ENCODE data around the gene NUP188. TPM values are rescaled to one million over a fixed set of nuclear protein-coding genes. Genes with fewer than 3 reads are reported as not detected.

Gene NUP188
- total RNA-seq, 1 experiment from 2014 or later = 98.9 TPM

DNA sequence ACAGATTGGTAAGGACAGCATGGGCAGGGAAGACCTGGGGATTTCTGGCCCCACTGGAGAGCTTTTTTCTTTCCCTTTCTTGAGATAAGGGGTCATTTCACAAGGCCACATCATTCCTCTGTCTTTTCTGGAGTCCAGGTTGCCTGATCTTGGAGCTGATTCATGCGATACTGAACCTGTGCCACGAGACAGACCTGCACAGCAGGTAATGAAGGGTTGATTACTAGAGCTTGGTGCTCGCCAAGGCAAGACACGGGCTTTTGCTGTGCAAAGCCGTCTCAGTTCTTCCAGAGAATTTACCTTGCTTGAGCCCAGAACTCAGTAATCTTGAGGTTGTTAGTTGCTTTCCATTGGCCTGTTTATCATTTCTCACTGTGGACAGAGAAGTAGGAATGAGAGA is 39.2 kb downstream of the NUP188 start:
- peaks cover 67% of the 10 kb centered on the region for H3K36me3 Mint-ChIP-seq
- DNase-seq (ENCODE audit: low spot score) (no peak), ATAC-seq (no peak)
- H3K9me3 Mint-ChIP-seq = no peaks in the 10 kb centered on the region
- H3K4me1 Mint-ChIP-seq = no peaks in the 10 kb centered on the region
- TF ChIP-seq GTF2I (CRISPR knock-in tag; conservative IDR thresholded peaks at IDR 0.05) (no peak), OVOL2 (CRISPR knock-in tag; IDR thresholded peaks at IDR 0.05; ENCODE audit: borderline replicate concordance) (no peak), ZNF671 (CRISPR knock-in tag; IDR thresholded peaks at IDR 0.05) (no peak), TEAD1 (CRISPR knock-in tag; IDR thresholded peaks at IDR 0.05) (no peak), CBFB (CRISPR knock-in tag; IDR thresholded peaks at IDR 0.05; ENCODE audit: low read depth) (no peak), ZNF423 (CRISPR knock-in tag; IDR thresholded peaks at IDR 0.05) (no peak), ZNF219 (CRISPR knock-in tag; IDR thresholded peaks at IDR 0.05; ENCODE audit: borderline replicate concordance) (no peak), SMAD3 (CRISPR knock-in tag; IDR thresholded peaks at IDR 0.05; ENCODE audit: borderline replicate concordance) (no peak), FOXK1 (CRISPR knock-in tag; IDR thresholded peaks at IDR 0.05) (no peak), ETV6 (CRISPR knock-in tag; IDR thresholded peaks at IDR 0.05) (no peak)
- TF ChIP-seq, protein P1, sequence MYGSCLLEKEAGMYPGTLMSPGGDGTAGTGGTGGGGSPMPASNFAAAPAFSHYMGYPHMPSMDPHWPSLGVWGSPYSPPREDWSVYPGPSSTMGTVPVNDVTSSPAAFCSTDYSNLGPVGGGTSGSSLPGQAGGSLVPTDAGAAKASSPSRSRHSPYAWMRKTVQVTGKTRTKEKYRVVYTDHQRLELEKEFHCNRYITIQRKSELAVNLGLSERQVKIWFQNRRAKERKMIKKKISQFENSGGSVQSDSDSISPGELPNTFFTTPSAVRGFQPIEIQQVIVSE (CRISPR knock-in tag; IDR thresholded peaks at IDR 0.05; ENCODE audit: borderline replicate concordance) = no peak
- TF ChIP-seq, protein P2, sequence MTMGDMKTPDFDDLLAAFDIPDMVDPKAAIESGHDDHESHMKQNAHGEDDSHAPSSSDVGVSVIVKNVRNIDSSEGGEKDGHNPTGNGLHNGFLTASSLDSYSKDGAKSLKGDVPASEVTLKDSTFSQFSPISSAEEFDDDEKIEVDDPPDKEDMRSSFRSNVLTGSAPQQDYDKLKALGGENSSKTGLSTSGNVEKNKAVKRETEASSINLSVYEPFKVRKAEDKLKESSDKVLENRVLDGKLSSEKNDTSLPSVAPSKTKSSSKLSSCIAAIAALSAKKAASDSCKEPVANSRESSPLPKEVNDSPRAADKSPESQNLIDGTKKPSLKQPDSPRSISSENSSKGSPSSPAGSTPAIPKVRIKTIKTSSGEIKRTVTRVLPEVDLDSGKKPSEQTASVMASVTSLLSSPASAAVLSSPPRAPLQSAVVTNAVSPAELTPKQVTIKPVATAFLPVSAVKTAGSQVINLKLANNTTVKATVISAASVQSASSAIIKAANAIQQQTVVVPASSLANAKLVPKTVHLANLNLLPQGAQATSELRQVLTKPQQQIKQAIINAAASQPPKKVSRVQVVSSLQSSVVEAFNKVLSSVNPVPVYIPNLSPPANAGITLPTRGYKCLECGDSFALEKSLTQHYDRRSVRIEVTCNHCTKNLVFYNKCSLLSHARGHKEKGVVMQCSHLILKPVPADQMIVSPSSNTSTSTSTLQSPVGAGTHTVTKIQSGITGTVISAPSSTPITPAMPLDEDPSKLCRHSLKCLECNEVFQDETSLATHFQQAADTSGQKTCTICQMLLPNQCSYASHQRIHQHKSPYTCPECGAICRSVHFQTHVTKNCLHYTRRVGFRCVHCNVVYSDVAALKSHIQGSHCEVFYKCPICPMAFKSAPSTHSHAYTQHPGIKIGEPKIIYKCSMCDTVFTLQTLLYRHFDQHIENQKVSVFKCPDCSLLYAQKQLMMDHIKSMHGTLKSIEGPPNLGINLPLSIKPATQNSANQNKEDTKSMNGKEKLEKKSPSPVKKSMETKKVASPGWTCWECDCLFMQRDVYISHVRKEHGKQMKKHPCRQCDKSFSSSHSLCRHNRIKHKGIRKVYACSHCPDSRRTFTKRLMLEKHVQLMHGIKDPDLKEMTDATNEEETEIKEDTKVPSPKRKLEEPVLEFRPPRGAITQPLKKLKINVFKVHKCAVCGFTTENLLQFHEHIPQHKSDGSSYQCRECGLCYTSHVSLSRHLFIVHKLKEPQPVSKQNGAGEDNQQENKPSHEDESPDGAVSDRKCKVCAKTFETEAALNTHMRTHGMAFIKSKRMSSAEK (CRISPR knock-in tag; IDR thresholded peaks at IDR 0.05; ENCODE audit: borderline replicate concordance) = no peak
- TF ChIP-seq, protein P3, sequence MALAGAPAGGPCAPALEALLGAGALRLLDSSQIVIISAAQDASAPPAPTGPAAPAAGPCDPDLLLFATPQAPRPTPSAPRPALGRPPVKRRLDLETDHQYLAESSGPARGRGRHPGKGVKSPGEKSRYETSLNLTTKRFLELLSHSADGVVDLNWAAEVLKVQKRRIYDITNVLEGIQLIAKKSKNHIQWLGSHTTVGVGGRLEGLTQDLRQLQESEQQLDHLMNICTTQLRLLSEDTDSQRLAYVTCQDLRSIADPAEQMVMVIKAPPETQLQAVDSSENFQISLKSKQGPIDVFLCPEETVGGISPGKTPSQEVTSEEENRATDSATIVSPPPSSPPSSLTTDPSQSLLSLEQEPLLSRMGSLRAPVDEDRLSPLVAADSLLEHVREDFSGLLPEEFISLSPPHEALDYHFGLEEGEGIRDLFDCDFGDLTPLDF (CRISPR knock-in tag; IDR thresholded peaks at IDR 0.05) = no peak
- TF ChIP-seq, protein P4, sequence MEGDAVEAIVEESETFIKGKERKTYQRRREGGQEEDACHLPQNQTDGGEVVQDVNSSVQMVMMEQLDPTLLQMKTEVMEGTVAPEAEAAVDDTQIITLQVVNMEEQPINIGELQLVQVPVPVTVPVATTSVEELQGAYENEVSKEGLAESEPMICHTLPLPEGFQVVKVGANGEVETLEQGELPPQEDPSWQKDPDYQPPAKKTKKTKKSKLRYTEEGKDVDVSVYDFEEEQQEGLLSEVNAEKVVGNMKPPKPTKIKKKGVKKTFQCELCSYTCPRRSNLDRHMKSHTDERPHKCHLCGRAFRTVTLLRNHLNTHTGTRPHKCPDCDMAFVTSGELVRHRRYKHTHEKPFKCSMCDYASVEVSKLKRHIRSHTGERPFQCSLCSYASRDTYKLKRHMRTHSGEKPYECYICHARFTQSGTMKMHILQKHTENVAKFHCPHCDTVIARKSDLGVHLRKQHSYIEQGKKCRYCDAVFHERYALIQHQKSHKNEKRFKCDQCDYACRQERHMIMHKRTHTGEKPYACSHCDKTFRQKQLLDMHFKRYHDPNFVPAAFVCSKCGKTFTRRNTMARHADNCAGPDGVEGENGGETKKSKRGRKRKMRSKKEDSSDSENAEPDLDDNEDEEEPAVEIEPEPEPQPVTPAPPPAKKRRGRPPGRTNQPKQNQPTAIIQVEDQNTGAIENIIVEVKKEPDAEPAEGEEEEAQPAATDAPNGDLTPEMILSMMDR (IDR thresholded peaks at IDR 0.05) = no peak
- TF ChIP-seq, protein P5, sequence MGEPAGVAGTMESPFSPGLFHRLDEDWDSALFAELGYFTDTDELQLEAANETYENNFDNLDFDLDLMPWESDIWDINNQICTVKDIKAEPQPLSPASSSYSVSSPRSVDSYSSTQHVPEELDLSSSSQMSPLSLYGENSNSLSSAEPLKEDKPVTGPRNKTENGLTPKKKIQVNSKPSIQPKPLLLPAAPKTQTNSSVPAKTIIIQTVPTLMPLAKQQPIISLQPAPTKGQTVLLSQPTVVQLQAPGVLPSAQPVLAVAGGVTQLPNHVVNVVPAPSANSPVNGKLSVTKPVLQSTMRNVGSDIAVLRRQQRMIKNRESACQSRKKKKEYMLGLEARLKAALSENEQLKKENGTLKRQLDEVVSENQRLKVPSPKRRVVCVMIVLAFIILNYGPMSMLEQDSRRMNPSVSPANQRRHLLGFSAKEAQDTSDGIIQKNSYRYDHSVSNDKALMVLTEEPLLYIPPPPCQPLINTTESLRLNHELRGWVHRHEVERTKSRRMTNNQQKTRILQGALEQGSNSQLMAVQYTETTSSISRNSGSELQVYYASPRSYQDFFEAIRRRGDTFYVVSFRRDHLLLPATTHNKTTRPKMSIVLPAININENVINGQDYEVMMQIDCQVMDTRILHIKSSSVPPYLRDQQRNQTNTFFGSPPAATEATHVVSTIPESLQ (CRISPR knock-in tag; IDR thresholded peaks at IDR 0.05) = no peak
- TF ChIP-seq, protein P6, sequence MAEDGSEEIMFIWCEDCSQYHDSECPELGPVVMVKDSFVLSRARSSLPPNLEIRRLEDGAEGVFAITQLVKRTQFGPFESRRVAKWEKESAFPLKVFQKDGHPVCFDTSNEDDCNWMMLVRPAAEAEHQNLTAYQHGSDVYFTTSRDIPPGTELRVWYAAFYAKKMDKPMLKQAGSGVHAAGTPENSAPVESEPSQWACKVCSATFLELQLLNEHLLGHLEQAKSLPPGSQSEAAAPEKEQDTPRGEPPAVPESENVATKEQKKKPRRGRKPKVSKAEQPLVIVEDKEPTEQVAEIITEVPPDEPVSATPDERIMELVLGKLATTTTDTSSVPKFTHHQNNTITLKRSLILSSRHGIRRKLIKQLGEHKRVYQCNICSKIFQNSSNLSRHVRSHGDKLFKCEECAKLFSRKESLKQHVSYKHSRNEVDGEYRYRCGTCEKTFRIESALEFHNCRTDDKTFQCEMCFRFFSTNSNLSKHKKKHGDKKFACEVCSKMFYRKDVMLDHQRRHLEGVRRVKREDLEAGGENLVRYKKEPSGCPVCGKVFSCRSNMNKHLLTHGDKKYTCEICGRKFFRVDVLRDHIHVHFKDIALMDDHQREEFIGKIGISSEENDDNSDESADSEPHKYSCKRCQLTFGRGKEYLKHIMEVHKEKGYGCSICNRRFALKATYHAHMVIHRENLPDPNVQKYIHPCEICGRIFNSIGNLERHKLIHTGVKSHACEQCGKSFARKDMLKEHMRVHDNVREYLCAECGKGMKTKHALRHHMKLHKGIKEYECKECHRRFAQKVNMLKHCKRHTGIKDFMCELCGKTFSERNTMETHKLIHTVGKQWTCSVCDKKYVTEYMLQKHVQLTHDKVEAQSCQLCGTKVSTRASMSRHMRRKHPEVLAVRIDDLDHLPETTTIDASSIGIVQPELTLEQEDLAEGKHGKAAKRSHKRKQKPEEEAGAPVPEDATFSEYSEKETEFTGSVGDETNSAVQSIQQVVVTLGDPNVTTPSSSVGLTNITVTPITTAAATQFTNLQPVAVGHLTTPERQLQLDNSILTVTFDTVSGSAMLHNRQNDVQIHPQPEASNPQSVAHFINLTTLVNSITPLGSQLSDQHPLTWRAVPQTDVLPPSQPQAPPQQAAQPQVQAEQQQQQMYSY (CRISPR knock-in tag; IDR thresholded peaks at IDR 0.05) = no peak
- POLR2A ChIA-PET = no interaction called here
- no peaks in the 10 kb centered on the region for H3K27me3 Mint-ChIP-seq (ENCODE audit: low read depth)
- H3K4me3 Mint-ChIP-seq = no peak overlapping the region
- CTCF ChIA-PET = no interaction called here
- no peak overlapping the region for H3K27ac Mint-ChIP-seq

All from WTC11 (cell line).